ENCODE data around the gene UBE3B. TPM values are rescaled to one million over a fixed set of nuclear protein-coding genes. Genes with fewer than 3 reads are reported as not detected.

UBE3B gene
- total RNA-seq, 1 donor: 14.8 TPM

DNA sequence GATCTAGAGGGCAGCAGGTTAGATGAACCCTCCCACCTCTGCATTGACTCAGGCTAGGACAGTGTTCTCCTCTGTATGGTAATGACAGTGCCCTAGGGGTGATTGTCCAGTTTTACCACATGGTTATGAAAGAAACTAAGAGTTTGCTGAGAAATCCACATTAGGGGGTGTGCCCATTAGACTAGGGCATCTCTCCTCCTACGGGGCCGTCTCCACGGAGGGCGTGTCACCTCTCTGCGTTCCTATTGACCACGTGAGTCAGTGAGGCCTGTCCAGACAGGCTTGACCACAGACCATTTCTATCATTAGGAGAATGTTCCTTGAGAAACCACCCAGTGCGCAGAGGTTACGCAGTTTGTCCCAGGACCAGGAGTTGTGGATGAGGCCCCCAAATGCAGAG lies 104.4 kb downstream of the UBE3B start:
- no peak overlapping the region for H3K4me3 ChIP-seq (ENCODE audit: low read length)
- no peaks in the 10 kb centered on the region for H3K4me1 ChIP-seq (ENCODE audit: insufficient read depth, low read length)
- H3K27me3 ChIP-seq (ENCODE audit: insufficient read depth, low read length): no peaks in the 10 kb centered on the region
- no peaks in the 10 kb centered on the region for H3K9me3 ChIP-seq (ENCODE audit: low read depth, low read length)

DNA sequence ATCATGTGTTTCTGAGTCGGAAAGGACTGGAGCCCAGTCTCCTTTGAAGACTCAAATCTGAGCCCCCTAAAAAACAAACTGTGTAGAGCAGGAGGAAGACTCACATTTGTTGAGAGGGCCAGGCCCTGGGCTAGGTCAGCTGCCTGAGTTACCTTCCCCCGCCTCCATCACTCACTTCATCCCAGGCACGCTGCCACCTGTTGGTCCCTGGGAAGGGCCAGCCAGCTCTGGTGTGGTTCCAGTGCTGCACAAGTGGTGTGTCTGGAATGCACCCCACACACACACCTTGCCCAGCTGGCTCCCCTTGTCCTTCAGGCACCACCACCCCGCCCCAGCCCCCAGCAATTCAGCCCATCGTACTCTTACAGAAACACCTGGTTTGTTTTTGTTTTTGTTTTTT lies 105.2 kb downstream of the UBE3B start:
- Histone ChIP-seq H3K4me1 (ENCODE audit: insufficient read depth, low read length) (no peaks in the 10 kb centered on the region), H3K4me3 (ENCODE audit: low read length) (no peak overlapping the region), H3K9me3 (ENCODE audit: low read depth, low read length) (no peaks in the 10 kb centered on the region), H3K27me3 (ENCODE audit: insufficient read depth, low read length) (no peaks in the 10 kb centered on the region)

DNA sequence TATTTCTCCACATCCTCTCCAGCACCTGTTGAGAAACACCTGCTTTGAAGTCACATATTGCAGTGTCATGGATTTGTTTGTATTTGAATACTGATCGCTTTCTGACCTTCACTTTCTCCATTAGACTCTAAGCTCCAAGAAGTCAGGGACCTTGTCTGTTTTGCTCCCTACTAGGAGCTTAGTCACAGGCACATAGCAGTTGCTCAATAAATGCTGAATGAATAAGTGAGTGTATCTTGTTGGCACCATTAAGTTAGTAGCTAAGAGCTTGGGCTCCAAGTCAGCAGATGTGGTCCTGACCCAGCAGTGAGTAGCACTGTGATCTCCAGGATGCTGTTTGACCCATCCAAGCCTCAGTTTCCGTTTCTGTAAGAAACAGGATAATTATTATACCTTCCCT lies 106.3 kb downstream of the UBE3B start:
- H3K4me1 ChIP-seq (ENCODE audit: insufficient read depth, low read length): no peaks in the 10 kb centered on the region
- H3K27me3 ChIP-seq (ENCODE audit: insufficient read depth, low read length): no peaks in the 10 kb centered on the region
- no peak overlapping the region for H3K4me3 ChIP-seq (ENCODE audit: low read length)
- H3K9me3 ChIP-seq (ENCODE audit: low read depth, low read length): no peaks in the 10 kb centered on the region

Other genes starting within 250 kb of the UBE3B start
- not detected for gene FOXN4, start 168.3 kb upstream of the UBE3B start, total RNA-seq
- gene MYO1H, start 129.7 kb upstream of the UBE3B start, total RNA-seq: under 0.01 TPM
- gene KCTD10, start 334 bp upstream of the UBE3B start, total RNA-seq: 39.3 TPM
- gene MMAB, start 95.9 kb downstream of the UBE3B start, total RNA-seq: 5.2 TPM
- 3.9 TPM for gene MVK, start 96.2 kb downstream of the UBE3B start, total RNA-seq
- gene FAM222A, start 236.2 kb downstream of the UBE3B start, total RNA-seq: 1.0 TPM